Epithelial cell of prostate (primary cell): Measurements from ENCODE around the gene EIF4E3.

Source experiments
- DNase-seq: peaks from one replicate; pipeline ENCODE4 v3.0.0-alpha.2; 2011; ENCODE audit warnings: low read depth, low spot score
- H3K27ac ChIP-seq: fragments of 450-650 bp; 2 replicates; pipeline ENCODE4 v1.5.1; 2017; ENCODE audit warnings: mild to moderate bottlenecking

Gene EIF4E3

GRCh38 chr3:71725271-71725991, at the start of gene EIF4E3:
EIF4E3 (minus strand) TSS chr3:71725402; CDS start chr3:71725367, 35 bp downstream.
- no peak within 1 kb of the TSS for H3K27ac ChIP-seq
- DNase-seq: no peak

- no peak overlapping the region for H3K27ac ChIP-seq
- no peak for DNase-seq
Observed at GRCh38 chr3:71771884-71772283, 46.7 kb upstream of the EIF4E3 start.

GRCh38 chr3:71771126-71771525, 45.9 kb upstream of the EIF4E3 start:
- DNase-seq: no peak
- H3K27ac ChIP-seq: no peak overlapping the region

- no peak overlapping the region for H3K27ac ChIP-seq
- no peak for DNase-seq
Observed at GRCh38 chr3:71763426-71763825, 38.2 kb upstream of the EIF4E3 start.

GRCh38 chr3:71760140-71760539, 34.9 kb upstream of the EIF4E3 start:
- no peak for DNase-seq
- no peak overlapping the region for H3K27ac ChIP-seq

- DNase-seq: no peak
- no peak overlapping the region for H3K27ac ChIP-seq
Observed at GRCh38 chr3:71759401-71759800, 34.2 kb upstream of the EIF4E3 start.

GRCh38 chr3:71758091-71758490, 32.9 kb upstream of the EIF4E3 start:
- H3K27ac ChIP-seq: no peak overlapping the region
- no peak for DNase-seq

- no peak overlapping the region for H3K27ac ChIP-seq
- no peak for DNase-seq
Observed at GRCh38 chr3:71754610-71755253, 29.5 kb upstream of the EIF4E3 start.

GRCh38 chr3:71753701-71754609, 28.8 kb upstream of the EIF4E3 start, which contains the start of gene GPR27:
GPR27 (plus strand) TSS chr3:71753855; CDS start chr3:71754050, 195 bp downstream.
- no peak for DNase-seq
- no peak within 1 kb of the TSS for H3K27ac ChIP-seq

- no peak for DNase-seq
- no peak overlapping the region for H3K27ac ChIP-seq
Observed at GRCh38 chr3:71752831-71753700, 27.9 kb upstream of the EIF4E3 start.

- no peak overlapping the region for H3K27ac ChIP-seq
- no peak for DNase-seq
Observed at GRCh38 chr3:71751602-71752001, 26.4 kb upstream of the EIF4E3 start.

GRCh38 chr3:71744738-71745137, 19.5 kb upstream of the EIF4E3 start:
- H3K27ac ChIP-seq: no peak overlapping the region
- DNase-seq: no peak

GRCh38 chr3:71742621-71743020, 17.4 kb upstream of the EIF4E3 start:
- no peak for DNase-seq
- no peak overlapping the region for H3K27ac ChIP-seq

- no peak for DNase-seq
- H3K27ac ChIP-seq: no peak overlapping the region
Observed at GRCh38 chr3:71734881-71735280, 9.7 kb upstream of the EIF4E3 start.

GRCh38 chr3:71733319-71733718, 8.1 kb upstream of the EIF4E3 start:
- DNase-seq: no peak
- H3K27ac ChIP-seq: no peak overlapping the region

- no peak overlapping the region for H3K27ac ChIP-seq
- no peak for DNase-seq
Observed at GRCh38 chr3:71732637-71733036, 7.4 kb upstream of the EIF4E3 start.

- no peak for DNase-seq
- H3K27ac ChIP-seq: no peak overlapping the region
Observed at GRCh38 chr3:71728632-71729342, 3.6 kb upstream of the EIF4E3 start.

GRCh38 chr3:71726146-71726545, 944 bp upstream of the EIF4E3 start:
- no peak overlapping the region for H3K27ac ChIP-seq
- no peak for DNase-seq

- no peak for DNase-seq
- H3K27ac ChIP-seq: no peak overlapping the region
Observed at GRCh38 chr3:71724584-71725270, 475 bp downstream of the EIF4E3 start.
